GM12878 (cell line): ENCODE data around the gene LRP8. TPM values are rescaled to one million over a fixed set of nuclear protein-coding genes. Genes with fewer than 3 reads are reported as not detected.

ENCODE experiments used
- ATF7 ChIP-seq: fragments of 450-650 bp; IDR thresholded peaks from 2 replicates; pipeline ENCODE4 v1.6.1; 2016; ENCODE audit warnings: low read depth, mild to moderate bottlenecking
- CBX5 ChIP-seq: sonication (generic); IDR thresholded peaks from 2 replicates; pipeline ENCODE4 v1.6.1; 2016; ENCODE audit warnings: low read depth, moderate library complexity, mild to moderate bottlenecking, inconsistent platforms
- CEBPB ChIP-seq, 2 experiments: fragments of 150-350 bp in 1 of 2; IDR thresholded peaks; 2 replicates each; pipeline ENCODE4 v1.6.1; 2012 to 2014; ENCODE audit warnings: low read depth in 2 of 2, low read length in 2 of 2, borderline replicate concordance in 1 of 2, inconsistent platforms in 1 of 2
- CTCF ChIP-seq, 3 experiments: IDR thresholded peaks in 2 of 3; conservative IDR thresholded peaks in 1 of 3; 2 replicates each; pipeline ENCODE4 v1.5.1; 2011; ENCODE audit warnings: low read depth in 3 of 3, low read length in 3 of 3, mild to moderate bottlenecking in 3 of 3, control low read depth in 2 of 3, moderate library complexity in 2 of 3, inconsistent platforms in 1 of 3, mixed read lengths in 1 of 3; ENCODE audit not compliant: control insufficient read depth in 2 of 3, insufficient read depth in 1 of 3; ENCODE audit errors: extremely low read depth in 1 of 3
- DPF2 ChIP-seq: fragments of 450-650 bp; IDR thresholded peaks from 2 replicates; pipeline ENCODE4 v1.6.1; 2017; ENCODE audit warnings: mild to moderate bottlenecking
- ELK1 ChIP-seq: IDR thresholded peaks from 2 replicates; pipeline ENCODE4 v1.6.1; 2012; ENCODE audit warnings: low read depth, low read length, improper control_type of control experiment
- FOXM1 ChIP-seq: IDR thresholded peaks from 2 replicates; pipeline ENCODE4 v1.6.1; 2012; ENCODE audit warnings: low read depth, mild to moderate bottlenecking, inconsistent platforms, low read length, moderate library complexity
- HCFC1 ChIP-seq: fragments of 150-350 bp; IDR thresholded peaks from 2 replicates; pipeline ENCODE4 v1.6.1; 2014; ENCODE audit warnings: low read length
- LARP7 ChIP-seq: fragments of 450-650 bp; IDR thresholded peaks from 2 replicates; pipeline ENCODE4 v1.6.1; 2017; ENCODE audit warnings: mild to moderate bottlenecking
- PBX3 ChIP-seq: IDR thresholded peaks from 2 replicates; pipeline ENCODE4 v1.6.1; 2011; ENCODE audit warnings: mild to moderate bottlenecking, low read depth, low read length, moderate library complexity; ENCODE audit not compliant: insufficient replicate concordance
- SMAD1 ChIP-seq: fragments of 450-650 bp; IDR thresholded peaks from 2 replicates; pipeline ENCODE4 v1.6.1; 2018; ENCODE audit warnings: mild to moderate bottlenecking, low read depth; ENCODE audit not compliant: partially characterized antibody
- TAF1 ChIP-seq: IDR thresholded peaks from 2 replicates; pipeline ENCODE4 v1.6.1; 2011; ENCODE audit warnings: mild to moderate bottlenecking, low read depth, low read length, borderline replicate concordance
- ZNF622 ChIP-seq: fragments of 450-650 bp; IDR thresholded peaks from 2 replicates; pipeline ENCODE4 v1.6.1; 2017; ENCODE audit warnings: mild to moderate bottlenecking, inconsistent platforms
- ZSCAN29 ChIP-seq: fragments of 450-650 bp; IDR thresholded peaks from 2 replicates; pipeline ENCODE4 v1.6.1; 2017; ENCODE audit warnings: mild to moderate bottlenecking, moderate library complexity
- polyA plus RNA-seq, 11 experiments: library from polyadenylated mRNA; depleted of rRNA in 4 of 11; unstranded in 6 of 11; stranded (reverse) in 5 of 11; fragments of >200 nt; fragmentation: Nextera tagmentation in 4 of 11; fragmentation: Illumina TruSeq in 1 of 11; extraction: Ambion mirVana in 4 of 11; extraction: Trizol in 1 of 11; gene quantifications; 1 replicate in 1 of 11; 2 replicates in 10 of 11; pipeline versions ENCODE4 v1.2.1 to v1.2.3, GENCODE V29; 2011 to 2016; ENCODE audit warnings: inconsistent platforms in 2 of 11, missing spikeins in 2 of 11, low read depth in 1 of 11
- total RNA-seq, 4 experiments: library from RNA; depleted of rRNA in 3 of 4; stranded (reverse); fragments of >200 nt in 3 of 4; fragmentation: Illumina TruSeq in 1 of 4; extraction: Trizol in 1 of 4; gene quantifications; 2 replicates each; pipeline versions ENCODE4 v1.2.1 to v1.2.3, GENCODE V29; 2013 to 2021

LRP8 gene
- total and polyA plus RNA-seq, 10 of the 15 experiments (the other 5 are each of a cell fraction or from before 2014, with no cell fraction given) = 2.8 to 40.5 (median 22.3) TPM

- TF ChIP-seq CEBPB (IDR thresholded peaks at IDR 0.05; ENCODE audit: borderline replicate concordance in 1 of 2, low read depth in 2 of 2, low read length in 2 of 2) (no peak), PBX3 (peak; percentile 41), ZSCAN29 (no peak), LARP7 (peak; percentile 79; the same call in 1 of the 2 replicates), ZNF622 (no peak), CBX5 (no peak), CTCF (IDR thresholded peaks at IDR 0.05 in 2 of 3, conservative IDR thresholded peaks at IDR 0.05 in 1 of 3; ENCODE audit: control insufficient read depth in 2 of 3, extremely low read depth in 1 of 3, insufficient read depth in 1 of 3, low read depth in 3 of 3, low read length in 3 of 3) (peak in 1 of 3 experiments; percentile 23; a peak in 1 of 6 replicates), SMAD1 (no peak), TAF1 (no peak), ELK1 (no peak), DPF2 (peak; percentile 86), ATF7 (no peak), HCFC1 (no peak), FOXM1 (no peak)
Observed at GRCh38 chr1:53296117-53296749, 31.6 kb downstream of the LRP8 start (continued).
